Measurements from ENCODE around the gene GJB2.

GJB2 gene

DNA sequence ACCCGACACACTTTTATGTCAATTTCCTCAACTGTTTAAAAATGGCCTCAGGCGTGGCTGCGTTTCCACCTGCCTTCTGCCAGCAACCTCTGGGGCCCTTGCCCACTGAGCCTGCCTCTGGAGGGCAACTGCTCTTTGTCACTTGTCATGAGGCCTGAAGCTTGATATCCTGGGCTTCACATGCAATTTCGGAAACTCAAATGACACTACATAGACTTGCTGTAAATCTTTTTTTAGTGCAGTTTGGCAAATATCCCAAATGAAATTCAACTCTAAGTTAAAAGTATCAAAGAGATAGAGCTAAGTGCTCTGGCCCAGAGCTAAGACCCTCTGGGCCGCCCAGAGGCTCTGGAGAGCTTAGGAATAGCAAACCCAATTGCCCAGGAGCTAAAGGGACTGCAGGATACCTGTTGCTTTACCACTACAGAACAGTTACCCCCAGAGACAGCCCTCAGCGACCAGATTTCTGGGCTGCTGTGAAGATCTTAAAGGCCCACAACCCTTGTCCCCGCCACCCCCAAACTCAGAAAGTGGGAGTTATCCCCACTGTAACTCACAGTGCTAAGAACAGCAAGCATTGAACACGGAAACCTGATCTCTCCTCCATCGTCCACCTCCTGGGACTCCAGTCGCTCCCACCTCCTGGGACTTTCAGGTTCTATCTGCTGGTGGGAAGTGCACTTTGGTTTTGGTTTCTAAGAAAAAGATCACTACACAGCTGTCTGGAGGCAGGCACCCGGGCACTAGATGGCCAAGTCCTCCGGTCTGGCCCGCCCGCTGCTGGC lies 51.3 kb downstream of the GJB2 start:
- no peak for DNase-seq

DNA sequence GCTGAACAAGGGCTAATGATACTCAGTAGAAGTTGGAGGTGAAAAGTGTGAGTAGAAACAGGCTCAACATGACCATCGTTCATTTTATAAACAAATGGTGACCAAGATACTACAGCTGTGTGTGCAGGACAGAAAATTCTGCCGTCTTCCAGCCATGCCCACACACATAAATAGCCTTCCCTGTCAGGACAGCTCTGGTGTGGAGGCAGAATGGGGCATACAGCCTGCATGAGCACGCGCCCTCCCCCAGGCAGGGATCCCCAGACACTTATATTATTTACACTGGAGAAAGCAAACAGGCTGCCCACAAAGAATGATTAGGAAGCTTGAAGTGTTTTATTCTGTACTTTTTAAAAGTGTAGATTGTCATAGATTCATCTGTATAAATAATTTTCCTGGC lies 52.3 kb downstream of the GJB2 start:
- DNase-seq: no peak

DNA sequence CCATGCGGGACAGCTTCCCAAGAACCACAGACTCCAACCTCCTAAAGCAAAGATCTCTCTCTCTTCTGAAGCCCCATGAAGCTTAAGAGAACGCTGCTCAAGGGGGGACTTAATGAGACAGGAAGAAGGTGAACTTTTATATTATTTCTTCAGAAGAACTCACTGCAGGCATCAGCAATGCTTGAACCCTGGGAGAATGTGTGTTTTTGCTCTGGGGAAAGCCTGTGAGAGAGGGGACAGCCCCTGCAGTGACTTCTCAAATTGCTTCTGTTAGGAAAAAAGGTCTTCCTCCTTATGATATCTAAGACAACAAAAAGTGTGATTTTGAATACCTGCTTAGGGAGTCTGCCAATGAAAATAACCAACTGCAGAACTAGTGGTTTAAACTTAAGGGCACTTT lies 54.9 kb downstream of the GJB2 start:
- no peak for DNase-seq

Data from central memory CD4-positive, alpha-beta T cell (primary cell).